ENCODE measurements around the gene DTX4. TPM values are rescaled to one million over a fixed set of nuclear protein-coding genes. Genes with fewer than 3 reads are reported as not detected.

DTX4 gene
- total and polyA plus RNA-seq, 12 donors, result 0.86 to 4.1 (median 2.1) TPM

- peaks cover 0 to 46% (median 8%) of the 10 kb centered on the region in 9 donors for H3K4me1 ChIP-seq
- no peaks in the 10 kb centered on the region for H3K27me3 ChIP-seq
Observed at GRCh38 chr11:59184691-59185339, 12.9 kb downstream of the DTX4 start.

GRCh38 chr11:59185386-59185945 lies 13.5 kb downstream of the DTX4 start:
- ATAC-seq, result no peak
- 67 to 70% methylated on average over 5 of the region's 5 CpGs for WGBS, 2 donors
- intact Hi-C loops (cut with DNase I), result no loop called here

More at GRCh38 chr11:59184691-59185339, 12.9 kb downstream of the DTX4 start:
- intact Hi-C loops (cut with DNase I), result no loop called here
- Histone ChIP-seq H3K27ac (peak overlapping the region in 1 of 10 donors; percentile 47), H3K9me3 (peaks cover 0 to 3% (median 0%) of the 10 kb centered on the region in 11 donors), H3K36me3 (peaks cover 0 to 26% (median 0%) of the 10 kb centered on the region in 9 donors), H3K4me3 (no peak overlapping the region)
- ATAC-seq, result no peak
- TF ChIP-seq, protein P1, sequence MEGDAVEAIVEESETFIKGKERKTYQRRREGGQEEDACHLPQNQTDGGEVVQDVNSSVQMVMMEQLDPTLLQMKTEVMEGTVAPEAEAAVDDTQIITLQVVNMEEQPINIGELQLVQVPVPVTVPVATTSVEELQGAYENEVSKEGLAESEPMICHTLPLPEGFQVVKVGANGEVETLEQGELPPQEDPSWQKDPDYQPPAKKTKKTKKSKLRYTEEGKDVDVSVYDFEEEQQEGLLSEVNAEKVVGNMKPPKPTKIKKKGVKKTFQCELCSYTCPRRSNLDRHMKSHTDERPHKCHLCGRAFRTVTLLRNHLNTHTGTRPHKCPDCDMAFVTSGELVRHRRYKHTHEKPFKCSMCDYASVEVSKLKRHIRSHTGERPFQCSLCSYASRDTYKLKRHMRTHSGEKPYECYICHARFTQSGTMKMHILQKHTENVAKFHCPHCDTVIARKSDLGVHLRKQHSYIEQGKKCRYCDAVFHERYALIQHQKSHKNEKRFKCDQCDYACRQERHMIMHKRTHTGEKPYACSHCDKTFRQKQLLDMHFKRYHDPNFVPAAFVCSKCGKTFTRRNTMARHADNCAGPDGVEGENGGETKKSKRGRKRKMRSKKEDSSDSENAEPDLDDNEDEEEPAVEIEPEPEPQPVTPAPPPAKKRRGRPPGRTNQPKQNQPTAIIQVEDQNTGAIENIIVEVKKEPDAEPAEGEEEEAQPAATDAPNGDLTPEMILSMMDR (IDR thresholded peaks at IDR 0.05), result no peak
- 61 to 68% methylated on average over 9 of the region's 9 CpGs for WGBS, 2 donors
- DNase-seq, result no peak

GRCh38 chr11:59186130-59186594 lies 14.2 kb downstream of the DTX4 start:
- Histone ChIP-seq H3K27ac (peak overlapping the region in 6 of 10 donors; percentile 5 to 62 (median 38)), H3K27me3 (no peaks in the 10 kb centered on the region), H3K36me3 (peaks cover 0 to 30% (median 0%) of the 10 kb centered on the region in 9 donors), H3K4me1 (peaks cover 0 to 55% (median 14%) of the 10 kb centered on the region in 9 donors), H3K9me3 (no peaks in the 10 kb centered on the region), H3K4me3 (no peak overlapping the region)
- 74 to 78% methylated on average over 5 of the region's 5 CpGs for WGBS, 2 donors
- peak in 1 of 2 donors; percentile 29 for DNase-seq
- ATAC-seq, result no peak
- intact Hi-C loops (cut with DNase I), result no loop called here
- TF ChIP-seq, protein P1 (IDR thresholded peaks at IDR 0.05), result peak; percentile 6 to 59 (median 49)

More at GRCh38 chr11:59185386-59185945, 13.5 kb downstream of the DTX4 start:
- Histone ChIP-seq H3K4me1 (peaks cover 0 to 50% (median 14%) of the 10 kb centered on the region in 9 donors), H3K4me3 (no peak overlapping the region), H3K27me3 (no peaks in the 10 kb centered on the region), H3K27ac (peak overlapping the region in 3 of 10 donors; percentile 6 to 47 (median 16)), H3K36me3 (peaks cover 0 to 29% (median 0%) of the 10 kb centered on the region in 9 donors), H3K9me3 (no peaks in the 10 kb centered on the region)
- TF ChIP-seq, protein P1 (IDR thresholded peaks at IDR 0.05), result no peak
- no peak for DNase-seq

- ATAC-seq (peak in 6 of 8 donors; percentile 2 to 36 (median 14)), DNase-seq (no peak)
- peak overlapping the region in 7 of 10 donors; percentile 5 to 62 (median 39) for H3K27ac ChIP-seq
- H3K27me3 ChIP-seq, result no peaks in the 10 kb centered on the region
- peaks cover 0 to 55% (median 14%) of the 10 kb centered on the region in 9 donors for H3K4me1 ChIP-seq
- no peak overlapping the region for H3K4me3 ChIP-seq
- 84 to 90% methylated on average over 3 of the region's 3 CpGs for WGBS, 2 donors
- peaks cover 0 to 30% (median 0%) of the 10 kb centered on the region in 9 donors for H3K36me3 ChIP-seq
- TF ChIP-seq, protein P1 (IDR thresholded peaks at IDR 0.05), result no peak
- intact Hi-C loops (cut with DNase I), result no loop called here
- H3K9me3 ChIP-seq, result no peaks in the 10 kb centered on the region
Observed at GRCh38 chr11:59187035-59187434, 15.1 kb downstream of the DTX4 start.
